Measurements from ENCODE around the gene LANCL3. TPM values are rescaled to one million over a fixed set of nuclear protein-coding genes. Genes with fewer than 3 reads are reported as not detected.

Gene LANCL3
- total RNA-seq, 1 experiment from 2014 or later = 0.26 TPM

DNA sequence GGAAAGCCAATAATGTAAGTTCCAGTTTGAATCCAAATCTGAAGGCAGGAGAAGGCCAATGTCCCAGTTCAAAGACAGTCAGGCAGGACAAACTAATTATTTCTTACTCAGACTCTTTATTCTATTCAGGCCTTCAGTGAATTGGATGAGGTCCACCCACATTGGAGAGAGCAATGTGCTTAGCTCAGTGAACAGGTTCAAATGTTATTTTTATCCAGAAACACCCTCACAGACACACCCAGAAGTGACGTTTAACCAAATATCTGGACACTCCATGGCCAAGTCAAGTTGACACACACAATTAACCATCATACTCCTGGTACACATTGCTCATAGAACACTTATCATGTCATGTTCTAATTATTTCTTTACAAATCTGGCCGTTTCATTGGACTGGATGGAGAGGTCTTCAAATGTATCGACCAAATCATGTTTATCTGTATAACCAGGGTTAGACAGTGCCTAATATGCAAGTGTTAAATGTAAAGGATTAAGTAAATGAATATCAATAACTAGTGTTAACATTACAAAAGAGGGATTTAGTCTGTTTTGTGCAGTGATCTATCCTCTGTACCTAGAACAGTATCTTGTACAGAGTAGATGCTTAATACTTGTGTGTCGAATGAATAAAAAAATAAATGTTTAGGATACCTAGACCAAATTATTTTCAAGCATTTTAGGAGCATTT, 87.0 kb downstream of the LANCL3 start:
- Mint-ChIP-seq H3K27me3 (ENCODE audit: low read depth) (peaks cover 3% of the 10 kb centered on the region), H3K4me1 (peaks cover 4% of the 10 kb centered on the region in 2 experiments; a peak in 3 of 4 replicates), H3K9me3 (peaks cover 40 to 55% of the 10 kb centered on the region in 2 experiments), H3K27ac (no peak overlapping the region), H3K4me3 (no peak overlapping the region), H3K36me3 (ENCODE audit: insufficient read depth in 1 of 3, low read depth in 3 of 3) (no peaks in the 10 kb centered on the region; a peak in 2 of 7 replicates)
- Histone ChIP-seq H4K20me1 (ENCODE audit: control insufficient read depth, insufficient read depth, insufficient read length) (no peaks in the 10 kb centered on the region), H3K4me1 (ENCODE audit: insufficient read depth, low read length) (no peaks in the 10 kb centered on the region), H3K23me2 (ENCODE audit: insufficient read length, low read depth, low read length, poor library complexity, severe bottlenecking) (no peaks in the 10 kb centered on the region), H3K9me3 (ENCODE audit: control insufficient read depth, low read depth, low read length) (no peaks in the 10 kb centered on the region), H2BK20ac (ENCODE audit: low read depth, low read length, poor library complexity, severe bottlenecking) (no peak overlapping the region), H2AK5ac (ENCODE audit: insufficient read length, low read length) (no peak overlapping the region), H2BK15ac (ENCODE audit: low read depth, low read length) (no peak overlapping the region), H3T11ph (ENCODE audit: low read length) (no peak overlapping the region), H3K9ac (ENCODE audit: extremely low read depth, insufficient read length, low read length) (no peak overlapping the region), H3K23ac (ENCODE audit: insufficient read length, low read depth, low read length) (no peak overlapping the region), H4K91ac (ENCODE audit: insufficient read length, low read depth, low read length) (no peak overlapping the region), H2BK5ac (ENCODE audit: insufficient read length, low read length) (no peak overlapping the region), H2BK12ac (ENCODE audit: insufficient read length, low read depth, low read length) (no peak overlapping the region), H3K56ac (ENCODE audit: insufficient read length, low read depth, low read length) (no peak overlapping the region), H2BK120ac (ENCODE audit: low read depth, low read length, poor library complexity, severe bottlenecking) (no peak overlapping the region), H3K4ac (ENCODE audit: low read depth, low read length) (no peak overlapping the region), H3K79me2 (ENCODE audit: insufficient read depth, low read length) (no peaks in the 10 kb centered on the region), H3K79me1 (ENCODE audit: insufficient read depth, low read depth, low read length, poor library complexity, severe bottlenecking) (no peaks in the 10 kb centered on the region), H3K14ac (ENCODE audit: insufficient read depth, low read length) (no peak overlapping the region), H4K5ac (ENCODE audit: insufficient read length, low read depth, low read length) (no peak overlapping the region), H3K4me2 (ENCODE audit: insufficient read depth, insufficient read length, low read length) (no peak overlapping the region), H3K27ac (ENCODE audit: insufficient read length, low read depth, low read length) (no peak overlapping the region), H3K27me3 (ENCODE audit: insufficient read depth, low read length) (no peaks in the 10 kb centered on the region), H3K18ac (ENCODE audit: insufficient read length, low read depth, low read length) (no peak overlapping the region), H2AFZ (ENCODE audit: low read length) (no peak overlapping the region), H4K8ac (replicated peaks; ENCODE audit: insufficient read length, low read depth, low read length) (no peak overlapping the region)
- TF ChIP-seq, protein P1, sequence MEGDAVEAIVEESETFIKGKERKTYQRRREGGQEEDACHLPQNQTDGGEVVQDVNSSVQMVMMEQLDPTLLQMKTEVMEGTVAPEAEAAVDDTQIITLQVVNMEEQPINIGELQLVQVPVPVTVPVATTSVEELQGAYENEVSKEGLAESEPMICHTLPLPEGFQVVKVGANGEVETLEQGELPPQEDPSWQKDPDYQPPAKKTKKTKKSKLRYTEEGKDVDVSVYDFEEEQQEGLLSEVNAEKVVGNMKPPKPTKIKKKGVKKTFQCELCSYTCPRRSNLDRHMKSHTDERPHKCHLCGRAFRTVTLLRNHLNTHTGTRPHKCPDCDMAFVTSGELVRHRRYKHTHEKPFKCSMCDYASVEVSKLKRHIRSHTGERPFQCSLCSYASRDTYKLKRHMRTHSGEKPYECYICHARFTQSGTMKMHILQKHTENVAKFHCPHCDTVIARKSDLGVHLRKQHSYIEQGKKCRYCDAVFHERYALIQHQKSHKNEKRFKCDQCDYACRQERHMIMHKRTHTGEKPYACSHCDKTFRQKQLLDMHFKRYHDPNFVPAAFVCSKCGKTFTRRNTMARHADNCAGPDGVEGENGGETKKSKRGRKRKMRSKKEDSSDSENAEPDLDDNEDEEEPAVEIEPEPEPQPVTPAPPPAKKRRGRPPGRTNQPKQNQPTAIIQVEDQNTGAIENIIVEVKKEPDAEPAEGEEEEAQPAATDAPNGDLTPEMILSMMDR (conservative IDR thresholded peaks at IDR 0.05) = no peak
- DNase-seq = no peak
- WGBS (ENCODE audit: extremely low coverage, insufficient read length, low lambda C conversion rate) = no CpG with 5 or more reads among the region's 4 CpGs
